Measurements from ENCODE around the gene DDHD1. TPM values are rescaled to one million over a fixed set of nuclear protein-coding genes. Genes with fewer than 3 reads are reported as not detected.
"Not testable (repeated sequence)": the region's sequence is repeated elsewhere in the genome, so short reads cannot be mapped to it uniquely, and the experiment has no call there.

DDHD1 gene
- total RNA-seq, 1 donor from 2014 or later, result 5.3 TPM

GRCh38 chr14:53137568-53138203 is 15.4 kb downstream of the DDHD1 start:
- FAIRE-seq (no peak), DNase-seq (ENCODE audit: low read depth) (no peak)
- no peaks in the 10 kb centered on the region for H3K36me3 ChIP-seq (ENCODE audit: control insufficient read depth, insufficient read depth, low read length)
- no peak for TF ChIP-seq CTCF (IDR thresholded peaks at IDR 0.05; ENCODE audit: insufficient read depth, low read length, severe bottlenecking)
- H3K27me3 ChIP-seq (ENCODE audit: control insufficient read depth, insufficient read depth, low read length), result no peaks in the 10 kb centered on the region
- H3K4me3 ChIP-seq (ENCODE audit: low read depth, low read length), result no peak overlapping the region

GRCh38 chr14:53130491-53130890 is 22.6 kb downstream of the DDHD1 start:
- not testable (repeated sequence) for DNase-seq (ENCODE audit: low read depth); FAIRE-seq; H3K4me3 ChIP-seq (ENCODE audit: low read depth, low read length); H3K36me3 ChIP-seq (ENCODE audit: control insufficient read depth, insufficient read depth, low read length); H3K27me3 ChIP-seq (ENCODE audit: control insufficient read depth, insufficient read depth, low read length)

GRCh38 chr14:53128303-53129028 is 24.7 kb downstream of the DDHD1 start:
- TF ChIP-seq CTCF (IDR thresholded peaks at IDR 0.05; ENCODE audit: insufficient read depth, low read length, severe bottlenecking), result no peak
- DNase-seq (ENCODE audit: low read depth), result no peak
- Histone ChIP-seq H3K36me3 (ENCODE audit: control insufficient read depth, insufficient read depth, low read length) (no peaks in the 10 kb centered on the region), H3K27me3 (ENCODE audit: control insufficient read depth, insufficient read depth, low read length) (no peaks in the 10 kb centered on the region), H3K4me3 (ENCODE audit: low read depth, low read length) (no peak overlapping the region)
- no peak for FAIRE-seq

GRCh38 chr14:53127832-53128231 is 25.3 kb downstream of the DDHD1 start:
- no peak for FAIRE-seq
- no peak for TF ChIP-seq CTCF (IDR thresholded peaks at IDR 0.05; ENCODE audit: insufficient read depth, low read length, severe bottlenecking)
- H3K36me3 ChIP-seq (ENCODE audit: control insufficient read depth, insufficient read depth, low read length), result no peaks in the 10 kb centered on the region
- DNase-seq (ENCODE audit: low read depth), result no peak
- H3K27me3 ChIP-seq (ENCODE audit: control insufficient read depth, insufficient read depth, low read length), result no peaks in the 10 kb centered on the region
- H3K4me3 ChIP-seq (ENCODE audit: low read depth, low read length), result no peak overlapping the region

GRCh38 chr14:53127151-53127550 is 26.0 kb downstream of the DDHD1 start:
- TF ChIP-seq CTCF (IDR thresholded peaks at IDR 0.05; ENCODE audit: insufficient read depth, low read length, severe bottlenecking), result no peak
- H3K27me3 ChIP-seq (ENCODE audit: control insufficient read depth, insufficient read depth, low read length), result no peaks in the 10 kb centered on the region
- H3K36me3 ChIP-seq (ENCODE audit: control insufficient read depth, insufficient read depth, low read length), result no peaks in the 10 kb centered on the region
- DNase-seq (ENCODE audit: low read depth) (no peak), FAIRE-seq (no peak)
- H3K4me3 ChIP-seq (ENCODE audit: low read depth, low read length), result no peak overlapping the region

- DNase-seq (ENCODE audit: low read depth) (no peak), FAIRE-seq (no peak)
- H3K4me3 ChIP-seq (ENCODE audit: low read depth, low read length), result no peak overlapping the region
- no peaks in the 10 kb centered on the region for H3K36me3 ChIP-seq (ENCODE audit: control insufficient read depth, insufficient read depth, low read length)
- no peaks in the 10 kb centered on the region for H3K27me3 ChIP-seq (ENCODE audit: control insufficient read depth, insufficient read depth, low read length)
- TF ChIP-seq CTCF (IDR thresholded peaks at IDR 0.05; ENCODE audit: insufficient read depth, low read length, severe bottlenecking), result no peak
Measured at GRCh38 chr14:53126731-53127130, 26.4 kb downstream of the DDHD1 start.
